Kidney tubule cell (primary cell): ENCODE measurements around the gene RYR1.
"Not testable (repeated sequence)": the region's sequence is repeated elsewhere in the genome, so short reads cannot be mapped to it uniquely, and the experiment has no call there.

Experiments used
- DNase-seq: peaks from one replicate; pipeline ENCODE4 v3.0.0-alpha.2; 2018; ENCODE audit warnings: low spot score

Gene RYR1

GRCh38 chr19:38561658-38562057, 128.2 kb downstream of the RYR1 start:
- DNase-seq: no peak

- no peak for DNase-seq
These were observed 128.6 kb downstream of the RYR1 start for GRCh38 chr19:38562096-38562495.

DNA sequence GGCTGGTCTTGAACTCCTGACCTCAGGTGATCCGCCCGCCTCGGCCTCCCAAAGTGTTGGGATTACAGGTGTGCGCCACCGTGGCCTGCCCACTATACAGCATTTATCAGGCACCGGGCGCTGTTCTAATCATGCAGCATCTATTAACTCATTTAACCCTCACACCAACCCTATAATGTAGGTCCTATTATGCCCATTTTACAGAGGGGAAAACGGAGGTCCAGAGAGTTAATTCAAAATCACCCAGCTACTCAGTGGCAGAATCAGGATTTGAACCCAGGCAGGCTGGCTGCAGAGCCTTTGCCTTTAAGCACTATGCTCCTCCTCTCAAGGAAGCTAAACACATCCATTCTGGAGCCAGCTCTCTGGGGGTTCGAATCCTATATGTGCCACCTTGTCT, 130.0 kb downstream of the RYR1 start:
- DNase-seq: no peak

- no peak for DNase-seq
These were observed 131.6 kb downstream of the RYR1 start for GRCh38 chr19:38564981-38565690.

DNA sequence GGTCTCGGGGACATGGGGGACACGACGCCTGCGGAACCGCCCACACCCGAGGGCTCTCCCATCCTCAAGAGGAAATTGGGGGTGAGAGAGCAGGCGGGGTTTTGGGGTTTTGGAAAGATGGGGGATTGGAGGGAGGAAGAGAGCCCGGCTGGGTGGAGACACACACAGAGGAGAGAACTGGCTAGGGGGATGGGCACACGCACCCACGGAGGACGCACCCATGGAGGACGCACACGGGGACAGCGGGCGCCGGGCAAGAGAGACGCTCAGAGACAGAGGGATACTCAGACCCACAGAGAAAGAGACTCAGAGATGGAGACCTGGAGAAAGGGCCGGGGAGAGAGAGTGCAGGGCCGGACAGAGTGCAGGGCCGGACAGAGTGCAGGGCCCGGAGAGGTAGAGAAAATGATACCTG, 132.2 kb downstream of the RYR1 start:
- DNase-seq: no peak

DNA sequence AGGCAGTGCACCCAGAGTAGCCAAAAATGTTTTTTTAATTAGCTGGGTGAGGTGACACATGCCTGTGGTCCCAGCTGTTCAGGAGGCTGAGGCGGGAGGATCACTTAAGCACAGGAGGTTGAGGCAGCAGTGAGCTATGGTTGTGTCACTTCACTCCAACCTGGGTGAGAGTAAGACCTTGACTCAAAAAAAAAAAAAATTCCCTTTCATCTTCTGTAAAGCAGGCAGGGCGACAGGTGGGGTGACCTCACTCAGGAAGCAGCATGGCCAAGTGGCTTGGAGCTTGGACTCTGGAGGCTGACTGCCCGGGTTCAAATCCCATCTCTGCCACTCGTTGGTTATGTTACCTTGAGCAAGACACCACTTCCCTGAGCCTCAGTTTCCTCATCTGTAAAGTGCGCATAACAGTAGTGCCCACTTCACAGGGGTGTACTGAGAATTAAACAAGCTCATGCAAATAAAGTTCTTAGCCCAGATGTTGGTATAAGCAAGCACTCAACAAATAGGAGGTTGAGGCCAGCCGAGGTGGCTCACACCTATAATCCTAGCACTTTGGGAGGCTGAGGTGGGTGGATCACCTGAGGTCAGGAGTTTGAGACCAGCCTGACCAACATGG, 136.0 kb downstream of the RYR1 start:
- DNase-seq: peak; percentile 3

GRCh38 chr19:38571682-38572081, 138.2 kb downstream of the RYR1 start:
- DNase-seq: no peak

DNA sequence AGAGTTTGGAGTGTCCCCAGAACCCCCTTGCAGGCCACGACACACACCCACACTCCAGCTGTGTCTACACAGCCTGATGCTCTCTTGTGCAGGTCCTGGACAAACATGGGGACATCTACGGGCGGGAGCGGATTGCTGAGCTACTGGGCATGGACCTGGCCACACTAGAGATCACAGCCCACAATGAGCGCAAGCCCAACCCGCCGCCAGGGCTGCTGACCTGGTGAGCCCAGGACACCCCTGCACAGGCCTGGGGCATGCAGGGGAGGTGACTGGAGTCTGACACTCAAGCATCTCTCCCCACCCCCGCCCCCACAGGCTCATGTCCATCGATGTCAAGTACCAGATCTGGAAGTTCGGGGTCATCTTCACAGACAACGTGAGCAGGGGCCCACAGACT, 144.3 kb downstream of the RYR1 start:
- DNase-seq: no peak

- not testable (repeated sequence) for DNase-seq
These were observed 145.8 kb downstream of the RYR1 start for GRCh38 chr19:38579304-38579703.

- DNase-seq: no peak
These were observed 146.6 kb downstream of the RYR1 start for GRCh38 chr19:38580080-38580479.

- no peak for DNase-seq
These were observed 149.9 kb downstream of the RYR1 start for GRCh38 chr19:38583219-38583984.

- DNase-seq: no peak
These were observed 150.5 kb downstream of the RYR1 start for GRCh38 chr19:38583985-38584305.

- no peak for DNase-seq
These were observed 154.1 kb downstream of the RYR1 start for GRCh38 chr19:38587562-38587961.

- no peak for DNase-seq
These were observed 154.6 kb downstream of the RYR1 start for GRCh38 chr19:38588041-38588440.

DNA sequence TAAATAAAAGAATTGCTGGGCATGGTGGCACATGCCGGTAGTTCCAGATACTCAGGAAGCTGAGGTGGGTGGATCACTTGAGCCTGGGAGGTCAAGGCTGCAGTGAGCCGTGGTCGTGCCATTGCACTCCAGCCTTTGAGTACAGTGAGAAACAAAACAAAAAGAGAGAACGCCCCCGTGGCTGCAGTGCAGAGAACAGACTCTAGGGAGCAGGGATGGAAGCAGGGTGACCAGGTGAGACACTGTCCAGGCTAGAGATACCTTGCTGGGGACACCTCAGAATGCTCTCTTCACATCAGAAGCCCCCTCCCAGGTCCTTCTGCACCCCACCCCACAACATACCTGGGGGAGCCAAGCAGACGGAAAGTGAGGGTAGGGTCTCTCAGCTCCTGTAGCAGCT, 159.4 kb downstream of the RYR1 start:
- DNase-seq: no peak

DNA sequence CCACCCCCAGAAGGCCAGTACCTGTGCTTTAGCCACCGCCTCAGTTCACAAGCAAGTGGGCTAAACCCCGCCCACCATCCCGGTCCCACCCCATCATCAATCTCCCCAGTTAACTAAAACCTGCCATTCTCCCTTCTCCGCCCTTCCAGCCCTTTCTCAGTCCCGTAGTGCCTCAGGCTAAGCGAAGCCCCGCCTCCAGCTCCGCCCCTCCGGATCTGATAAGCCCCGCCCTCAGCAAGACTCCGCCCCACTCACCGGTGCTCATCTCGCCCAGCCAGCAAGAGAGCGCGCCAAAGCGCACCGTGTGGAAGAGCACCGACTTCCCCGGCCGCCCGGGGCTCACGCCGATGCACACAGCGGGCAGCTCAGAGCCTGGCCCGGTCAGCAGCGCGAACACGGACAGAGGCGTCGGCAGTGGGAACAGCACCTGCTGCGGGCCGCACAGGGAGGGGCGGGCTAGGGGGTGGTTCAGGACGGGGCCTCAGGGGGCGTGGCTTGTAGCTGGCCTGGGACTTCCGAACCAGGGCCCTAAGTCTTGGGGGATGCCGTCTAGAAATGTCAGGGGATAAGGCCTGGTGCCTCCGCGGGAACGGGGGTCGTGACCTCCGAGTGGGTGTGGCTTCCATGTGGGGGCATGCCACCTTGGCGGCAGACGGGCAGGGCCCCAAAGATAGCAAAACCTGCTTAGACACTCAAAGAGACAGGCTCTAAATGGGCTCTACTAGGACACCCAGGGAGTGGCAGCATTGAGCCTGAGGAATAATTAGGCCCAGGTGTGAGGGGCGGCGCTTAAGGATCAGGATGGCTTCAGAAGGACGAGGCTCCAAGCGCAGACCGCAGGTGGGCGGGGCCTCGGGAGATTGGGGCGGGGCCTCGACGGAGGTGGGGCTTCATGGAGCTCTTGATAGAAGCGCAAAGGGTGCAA, 162.8 kb downstream of the RYR1 start:
- peak; percentile 41 for DNase-seq

- no peak for DNase-seq
These were observed 163.6 kb downstream of the RYR1 start for GRCh38 chr19:38597075-38597474.

GRCh38 chr19:38599722-38600121, 166.2 kb downstream of the RYR1 start:
- DNase-seq: no peak

GRCh38 chr19:38602856-38603255, 169.4 kb downstream of the RYR1 start:
- DNase-seq: not testable (repeated sequence)

- no peak for DNase-seq
These were observed 172.6 kb downstream of the RYR1 start for GRCh38 chr19:38606131-38606530.

DNA sequence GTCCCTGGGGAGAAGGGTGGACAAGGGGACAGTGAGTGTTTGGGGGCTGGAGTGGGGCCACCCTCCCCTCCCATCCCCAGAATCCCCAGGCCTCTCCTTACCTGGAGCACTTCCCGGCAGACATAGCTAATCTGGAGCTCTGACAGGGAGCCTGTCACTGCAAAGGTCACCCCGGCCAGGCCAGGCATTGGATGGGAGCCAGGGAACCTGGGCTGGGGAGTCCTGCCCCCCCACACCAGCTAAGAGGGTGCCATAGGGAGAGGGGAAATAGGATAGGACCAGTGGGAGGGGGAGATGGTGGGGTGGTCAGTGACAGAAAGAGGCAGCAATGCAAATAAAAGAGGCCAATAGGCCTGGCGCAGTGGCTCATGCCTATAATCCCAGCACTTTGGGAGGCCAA, 180.8 kb downstream of the RYR1 start:
- DNase-seq: no peak

DNA sequence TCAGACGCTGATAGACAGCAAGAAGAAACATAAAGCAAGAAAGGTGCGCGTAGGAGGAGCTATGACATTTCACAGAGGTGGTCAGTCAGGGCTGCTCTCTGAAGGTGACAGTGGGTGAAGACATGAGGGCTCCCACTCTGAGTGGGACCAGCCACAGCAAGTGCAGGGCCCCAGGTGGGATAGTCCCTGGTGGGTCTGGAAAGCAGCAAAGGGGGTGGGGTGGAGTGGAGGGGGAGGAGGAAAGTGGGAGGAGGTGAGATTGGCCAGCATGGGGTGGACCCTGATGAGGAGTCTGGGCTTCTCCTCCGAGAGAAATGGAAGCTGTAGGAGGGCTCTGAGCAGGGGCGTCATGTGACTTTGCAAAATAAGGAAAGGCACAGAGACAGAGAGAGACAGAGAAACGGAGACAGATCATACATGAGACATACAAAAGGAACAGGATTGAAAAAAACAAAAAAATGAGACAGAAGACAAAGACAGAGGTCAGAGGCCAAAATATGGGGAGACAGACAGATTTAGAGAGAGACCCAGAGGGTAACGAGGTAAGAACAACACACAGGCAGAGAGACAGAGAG, 181.6 kb downstream of the RYR1 start:
- no peak for DNase-seq
